GM21723 (cell line): ENCODE results near the gene PRDM10.
"Not testable (repeated sequence)": the region's sequence is repeated elsewhere in the genome, so short reads cannot be mapped to it uniquely, and the experiment has no call there.

Experiments used
- ATAC-seq: cut with Tn5 transposase; IDR thresholded peaks from one replicate; pipeline ENCODE4 v1.9.1; 2021; ENCODE audit warnings: mild to moderate bottlenecking, moderate library complexity; ENCODE audit not compliant: unreplicated experiment

Gene PRDM10

GRCh38 chr11:129975543-129975942 lies 27.1 kb downstream of the PRDM10 start:
- ATAC-seq: no peak

GRCh38 chr11:129974672-129975071 lies 28.0 kb downstream of the PRDM10 start:
- no peak for ATAC-seq

GRCh38 chr11:129974237-129974636 lies 28.4 kb downstream of the PRDM10 start:
- ATAC-seq: no peak

GRCh38 chr11:129973809-129974208 lies 28.8 kb downstream of the PRDM10 start:
- ATAC-seq: no peak

- peak; percentile 86 for ATAC-seq
Observed at GRCh38 chr11:129973068-129973467, 29.6 kb downstream of the PRDM10 start.

- ATAC-seq: no peak
Observed at GRCh38 chr11:129972611-129973010, 30.0 kb downstream of the PRDM10 start.

- ATAC-seq: not testable (repeated sequence)
Observed at GRCh38 chr11:129971856-129972255, 30.8 kb downstream of the PRDM10 start.

GRCh38 chr11:129969920-129970319 lies 32.7 kb downstream of the PRDM10 start:
- ATAC-seq: no peak

GRCh38 chr11:129968591-129969419 lies 33.8 kb downstream of the PRDM10 start:
- no peak for ATAC-seq

- no peak for ATAC-seq
Observed at GRCh38 chr11:129967996-129968395, 34.6 kb downstream of the PRDM10 start.

GRCh38 chr11:129965248-129965647 lies 37.4 kb downstream of the PRDM10 start:
- no peak for ATAC-seq

GRCh38 chr11:129960216-129961214 lies 42.1 kb downstream of the PRDM10 start:
- ATAC-seq: peak; percentile 95

- peak; percentile 67 for ATAC-seq
Observed at GRCh38 chr11:129959687-129960086, 42.9 kb downstream of the PRDM10 start.

GRCh38 chr11:129955282-129955681 lies 47.4 kb downstream of the PRDM10 start:
- no peak for ATAC-seq

- ATAC-seq: not testable (repeated sequence)
Observed at GRCh38 chr11:129954703-129955102, 47.9 kb downstream of the PRDM10 start.

- no peak for ATAC-seq
Observed at GRCh38 chr11:129951866-129952262, 50.8 kb downstream of the PRDM10 start.

GRCh38 chr11:129951201-129951865 lies 51.3 kb downstream of the PRDM10 start:
- no peak for ATAC-seq

- no peak for ATAC-seq
Observed at GRCh38 chr11:129950101-129951091, 52.2 kb downstream of the PRDM10 start.

- ATAC-seq: no peak
Observed at GRCh38 chr11:129948926-129949466, 53.6 kb downstream of the PRDM10 start.

GRCh38 chr11:129947474-129947873 lies 55.2 kb downstream of the PRDM10 start:
- no peak for ATAC-seq
